AG09319 (cell line): ENCODE results near the gene NBAS.

Source experiments
- DNase-seq: peaks from one replicate; pipeline ENCODE4 v3.0.0-alpha.2; 2010; ENCODE audit warnings: low read depth; ENCODE audit errors: extremely low read depth
- TF ChIP-seq, protein P1 (sequence below): IDR thresholded peaks from 2 replicates; pipeline ENCODE4 v1.5.1; 2011; ENCODE audit warnings: low read depth, mild to moderate bottlenecking, inconsistent platforms, low read length, moderate library complexity

Gene NBAS

DNA sequence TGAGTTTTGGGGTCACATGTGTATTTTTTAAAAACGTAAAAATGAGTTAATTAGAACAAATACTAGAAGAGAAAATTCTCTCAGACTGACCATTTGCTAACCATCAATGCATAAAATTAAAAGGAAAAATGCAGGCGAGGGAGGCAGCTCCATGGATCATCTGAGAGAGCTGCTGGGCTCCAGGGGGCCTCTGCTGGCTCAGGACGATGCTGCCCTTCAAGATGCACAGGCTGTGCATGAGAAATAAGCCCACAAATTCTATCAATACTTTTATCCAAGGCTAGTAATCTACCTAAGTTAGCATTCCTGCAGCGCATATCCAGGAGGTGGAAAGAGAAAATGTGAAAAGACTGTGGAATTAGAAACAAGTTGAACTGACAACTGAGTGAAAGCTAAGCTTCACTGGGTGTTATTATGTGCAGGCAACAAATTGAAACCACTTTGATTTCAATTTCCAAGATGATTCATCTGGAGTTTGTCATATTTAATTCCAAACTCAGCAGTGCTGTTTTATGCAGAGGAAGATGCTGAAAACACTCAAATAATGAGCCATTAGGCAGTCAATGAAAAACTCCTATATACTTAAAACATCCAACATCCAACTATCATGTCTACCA, 261.1 kb downstream of the NBAS start:
- no peak for DNase-seq
- TF ChIP-seq, protein P1, sequence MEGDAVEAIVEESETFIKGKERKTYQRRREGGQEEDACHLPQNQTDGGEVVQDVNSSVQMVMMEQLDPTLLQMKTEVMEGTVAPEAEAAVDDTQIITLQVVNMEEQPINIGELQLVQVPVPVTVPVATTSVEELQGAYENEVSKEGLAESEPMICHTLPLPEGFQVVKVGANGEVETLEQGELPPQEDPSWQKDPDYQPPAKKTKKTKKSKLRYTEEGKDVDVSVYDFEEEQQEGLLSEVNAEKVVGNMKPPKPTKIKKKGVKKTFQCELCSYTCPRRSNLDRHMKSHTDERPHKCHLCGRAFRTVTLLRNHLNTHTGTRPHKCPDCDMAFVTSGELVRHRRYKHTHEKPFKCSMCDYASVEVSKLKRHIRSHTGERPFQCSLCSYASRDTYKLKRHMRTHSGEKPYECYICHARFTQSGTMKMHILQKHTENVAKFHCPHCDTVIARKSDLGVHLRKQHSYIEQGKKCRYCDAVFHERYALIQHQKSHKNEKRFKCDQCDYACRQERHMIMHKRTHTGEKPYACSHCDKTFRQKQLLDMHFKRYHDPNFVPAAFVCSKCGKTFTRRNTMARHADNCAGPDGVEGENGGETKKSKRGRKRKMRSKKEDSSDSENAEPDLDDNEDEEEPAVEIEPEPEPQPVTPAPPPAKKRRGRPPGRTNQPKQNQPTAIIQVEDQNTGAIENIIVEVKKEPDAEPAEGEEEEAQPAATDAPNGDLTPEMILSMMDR: no peak

DNA sequence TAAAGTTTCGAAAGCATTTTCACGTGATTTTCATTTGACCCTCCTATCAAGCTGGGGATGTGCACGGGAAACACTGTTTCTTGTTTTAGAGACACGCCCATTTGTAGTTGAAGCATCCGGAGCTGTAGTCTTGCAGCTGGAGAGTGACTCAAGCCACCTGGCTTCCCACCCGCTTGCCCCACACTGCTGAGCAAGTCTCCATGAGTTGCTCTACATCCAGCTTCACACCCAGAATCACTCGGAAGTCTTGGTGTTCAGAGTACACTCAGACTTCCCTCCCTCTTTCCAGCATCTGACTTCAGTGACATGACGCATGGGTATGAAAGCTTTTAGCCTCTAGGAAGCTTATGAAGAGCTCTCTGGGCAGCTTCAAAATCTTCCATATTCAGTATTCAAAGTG, 262.4 kb downstream of the NBAS start:
- DNase-seq: no peak
- TF ChIP-seq, protein P1: no peak

DNA sequence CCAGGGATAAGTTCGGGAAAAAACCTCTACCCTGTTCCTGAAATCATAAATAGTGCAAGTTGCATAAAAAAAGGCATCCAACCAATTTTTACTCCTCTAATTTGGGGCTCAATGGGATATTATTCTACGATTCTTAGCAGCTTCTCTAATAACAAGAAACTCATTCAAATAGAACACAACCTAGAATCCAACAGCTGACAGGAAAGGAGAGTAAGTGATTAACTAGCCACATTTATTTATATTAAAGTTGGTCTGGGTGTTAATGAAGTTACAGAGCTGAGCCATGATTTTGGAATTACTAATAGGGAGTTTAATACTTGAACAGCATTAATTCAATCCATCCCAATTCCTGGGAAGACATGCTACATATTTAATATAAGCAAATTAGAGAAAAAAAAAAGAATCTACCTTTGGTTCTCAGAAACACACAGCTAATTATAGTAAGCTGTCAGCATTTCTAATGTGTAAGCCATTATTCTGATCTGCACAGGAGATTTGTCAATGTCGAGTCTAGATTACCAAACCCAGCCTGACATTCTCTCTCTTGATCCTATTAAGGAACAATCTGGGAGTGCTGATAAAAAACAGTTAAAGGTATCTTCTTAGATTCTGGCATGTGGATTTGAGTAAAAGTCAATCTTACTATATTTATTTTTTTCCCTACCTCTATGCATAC, 267.7 kb downstream of the NBAS start:
- DNase-seq: no peak
- TF ChIP-seq, protein P1: no peak

DNA sequence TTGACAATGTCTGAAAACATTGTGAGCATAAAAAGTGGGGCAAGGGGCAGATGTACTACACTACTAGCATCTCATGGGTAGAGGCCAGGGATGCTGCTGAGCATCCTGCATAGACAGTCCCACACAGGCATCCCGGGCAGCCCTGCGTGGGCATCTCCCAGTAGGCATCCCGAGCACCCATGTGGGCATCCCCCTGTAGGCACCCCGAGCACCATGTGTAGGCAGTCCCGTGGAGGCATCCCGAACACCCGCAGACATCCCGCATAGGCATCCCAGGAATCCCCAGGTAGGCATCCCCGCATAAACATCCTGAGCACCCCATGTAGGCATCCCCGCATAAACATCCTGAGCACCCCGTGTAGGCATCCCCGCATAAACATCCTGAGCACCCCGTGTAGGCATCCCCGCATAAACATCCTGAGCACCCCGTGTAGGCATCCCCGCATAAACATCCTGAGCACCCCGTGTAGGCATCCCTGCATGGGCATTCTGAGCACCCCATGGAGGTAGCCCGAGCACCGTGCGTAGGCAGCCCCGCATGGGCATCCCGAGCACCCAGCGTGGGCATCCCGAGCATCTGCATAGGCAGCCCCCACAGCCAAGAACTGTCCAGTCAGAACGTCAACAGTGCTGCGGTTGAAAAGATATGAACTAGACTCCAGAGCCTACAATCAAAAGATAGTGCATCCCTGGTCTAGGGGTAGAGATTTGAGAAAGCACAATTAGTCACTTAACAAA, 273.5 kb downstream of the NBAS start:
- DNase-seq: no peak
- TF ChIP-seq, protein P1: no peak

DNA sequence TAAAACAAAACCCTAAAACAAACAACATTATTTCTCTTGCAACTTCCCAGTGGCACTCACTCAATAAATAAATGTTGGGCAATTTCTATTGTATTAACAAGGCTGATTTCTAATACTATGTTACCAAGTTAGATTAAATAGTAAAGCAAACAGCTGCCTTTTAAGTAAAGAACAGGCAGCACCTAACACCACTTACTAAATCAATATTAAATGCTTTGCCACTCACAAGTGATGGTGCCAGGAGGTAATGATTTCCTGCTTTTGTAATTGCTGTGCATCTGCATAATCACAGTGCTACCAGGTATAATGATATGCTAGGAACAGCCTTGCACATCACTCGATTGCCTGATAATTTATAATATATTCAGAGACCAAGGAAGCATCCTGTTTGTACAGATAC, 276.5 kb downstream of the NBAS start:
- DNase-seq: no peak
- TF ChIP-seq, protein P1: no peak

DNA sequence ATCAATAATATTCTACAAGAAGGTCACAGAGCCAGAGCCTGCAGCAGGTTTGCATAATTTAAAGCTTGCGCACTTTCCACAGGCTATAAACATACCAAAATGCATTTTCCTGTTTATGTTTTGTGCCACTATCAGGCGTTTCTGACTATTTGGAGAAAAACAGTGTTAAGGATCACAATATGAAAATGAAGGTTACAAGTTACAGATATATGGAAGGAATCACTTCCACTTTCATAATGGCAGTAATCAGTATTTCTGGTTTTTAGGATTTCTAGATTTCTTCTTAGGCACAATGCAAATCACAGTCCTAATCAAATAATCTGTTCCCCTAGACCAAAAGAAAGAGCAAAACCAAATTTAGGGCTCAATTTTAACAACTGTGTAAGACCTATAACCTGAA, 279.5 kb downstream of the NBAS start:
- TF ChIP-seq, protein P1: no peak
- DNase-seq: no peak
